PC-9 (cell line): Measurements from ENCODE around the gene SALL3. TPM values are rescaled to one million over a fixed set of nuclear protein-coding genes. Genes with fewer than 3 reads are reported as not detected.

Source experiments
- BruUV-seq: library from RNA; stranded (reverse); fragments of 400-500 nt; replicated peaks from 2 replicates; lab custom pipeline; 2021; lab: Mats Ljungman, UMichigan
- CTCF ChIA-PET: fragments of 300-600 bp; sonication (Branson Sonifier 250); formaldehyde crosslinking; loops from one replicate; lab custom pipeline; 2022; ENCODE audit warnings: antibody characterized with exemption; lab: Charles Lee
- POLR2A ChIA-PET: fragments of 300-600 bp; sonication (Branson Sonifier 250); formaldehyde crosslinking; loops from one replicate; lab custom pipeline; 2022; ENCODE audit warnings: antibody characterized with exemption; ENCODE audit not compliant: unreplicated experiment; lab: Charles Lee
- DNase-seq, 2 experiments: peaks; one replicate each; pipeline versions ENCODE4 v3.0.0 to v3.0.0-alpha.2; 2015 to 2022; ENCODE audit warnings: mixed read lengths in 1 of 2
- H2AFZ ChIP-seq: fragments of 200-600 bp; sonication (generic); 2 replicates; pipeline ENCODE4 v1.8.1; 2017; ENCODE audit warnings: antibody characterized with exemption
- H3F3A ChIP-seq: fragments of 200-600 bp; sonication (generic); 2 replicates; pipeline ENCODE4 v1.8.1; 2017; ENCODE audit warnings: antibody characterized with exemption, mild to moderate bottlenecking, low read depth; ENCODE audit not compliant: insufficient read depth
- H3K27ac ChIP-seq: fragments of 200-600 bp; sonication (generic); 2 replicates; pipeline ENCODE4 v1.6.1; 2016; ENCODE audit warnings: mixed run types
- H3K27me3 ChIP-seq: fragments of 200-600 bp; sonication (generic); 2 replicates; pipeline ENCODE4 v1.6.1; 2016; ENCODE audit warnings: low read depth, mixed run types; ENCODE audit not compliant: insufficient read depth
- H3K36me3 ChIP-seq: fragments of 200-600 bp; sonication (generic); 2 replicates; pipeline ENCODE4 v1.6.1; 2016; ENCODE audit warnings: low read depth, mixed run types
- H3K4me1 ChIP-seq: fragments of 200-600 bp; sonication (generic); replicated peaks from 2 replicates; pipeline ENCODE4 v1.6.1; 2016; ENCODE audit warnings: mixed run types; ENCODE audit not compliant: insufficient read depth
- H3K4me2 ChIP-seq: fragments of 200-600 bp; sonication (generic); 2 replicates; pipeline ENCODE4 v1.6.1; 2017; ENCODE audit warnings: mixed run types
- H3K4me3 ChIP-seq: fragments of 200-600 bp; sonication (generic); 2 replicates; pipeline ENCODE4 v1.6.1; 2016; ENCODE audit warnings: mixed run types
- H3K79me2 ChIP-seq: fragments of 200-600 bp; sonication (generic); 2 replicates; pipeline ENCODE4 v1.6.1; 2017; ENCODE audit warnings: low read depth, mixed run types
- H3K9me2 ChIP-seq: fragments of 200-600 bp; sonication (generic); 2 replicates; pipeline ENCODE4 v1.8.1; 2017; ENCODE audit warnings: mild to moderate bottlenecking; ENCODE audit not compliant: insufficient read depth
- H3K9me3 ChIP-seq: fragments of 200-600 bp; sonication (generic); 2 replicates; pipeline ENCODE4 v1.8.1; 2016; ENCODE audit warnings: low read depth; ENCODE audit not compliant: insufficient read depth
- H4K20me1 ChIP-seq: fragments of 200-600 bp; sonication (generic); 2 replicates; pipeline ENCODE4 v1.8.1; 2017; ENCODE audit not compliant: insufficient read depth
- EZH2 ChIP-seq: fragments of 200-600 bp; sonication (generic); IDR thresholded peaks from 2 replicates; pipeline ENCODE4 v1.8.0; 2017; ENCODE audit warnings: antibody characterized with exemption, low read depth
- intact Hi-C: fragments of 100-400 bp; cut with micrococcal nuclease; formaldehyde crosslinking; loops from one replicate; pipeline ENCODE4 v1.10.0; 2022; ENCODE audit not compliant: unreplicated experiment
- total RNA-seq: library from RNA; stranded (reverse); gene quantifications from 2 replicates; pipeline ENCODE4 v1.2.3, GENCODE V29; 2021
- TF ChIP-seq, protein P1 (sequence below): fragments of 200-600 bp; sonication (generic); conservative IDR thresholded peaks from 2 replicates; pipeline ENCODE4 v1.6.1; 2017; ENCODE audit warnings: mixed run types, antibody characterized with exemption, mild to moderate bottlenecking, moderate library complexity

The SALL3 gene
- total RNA-seq, 1 experiment from 2014 or later: not detected

GRCh38 chr18:78984941-78985784, 5.5 kb downstream of the SALL3 start:
- Histone ChIP-seq H3K27me3 (peaks cover 41% of the 10 kb centered on the region), H3F3A (no peaks in the 10 kb centered on the region), H3K9me2 (no peaks in the 10 kb centered on the region), H3K9me3 (no peaks in the 10 kb centered on the region), H3K4me1 (no peaks in the 10 kb centered on the region), H4K20me1 (no peaks in the 10 kb centered on the region), H3K36me3 (no peaks in the 10 kb centered on the region), H3K4me3 (no peak overlapping the region), H2AFZ (no peak overlapping the region), H3K27ac (no peak overlapping the region), H3K79me2 (no peaks in the 10 kb centered on the region), H3K4me2 (no peak overlapping the region)
- POLR2A ChIA-PET: no interaction called here
- CTCF ChIA-PET: no interaction called here
- BruUV-seq: no TSS peak
- peak in 1 of 2 experiments; percentile 4 for DNase-seq
- TF ChIP-seq EZH2: no peak
- TF ChIP-seq, protein P1, sequence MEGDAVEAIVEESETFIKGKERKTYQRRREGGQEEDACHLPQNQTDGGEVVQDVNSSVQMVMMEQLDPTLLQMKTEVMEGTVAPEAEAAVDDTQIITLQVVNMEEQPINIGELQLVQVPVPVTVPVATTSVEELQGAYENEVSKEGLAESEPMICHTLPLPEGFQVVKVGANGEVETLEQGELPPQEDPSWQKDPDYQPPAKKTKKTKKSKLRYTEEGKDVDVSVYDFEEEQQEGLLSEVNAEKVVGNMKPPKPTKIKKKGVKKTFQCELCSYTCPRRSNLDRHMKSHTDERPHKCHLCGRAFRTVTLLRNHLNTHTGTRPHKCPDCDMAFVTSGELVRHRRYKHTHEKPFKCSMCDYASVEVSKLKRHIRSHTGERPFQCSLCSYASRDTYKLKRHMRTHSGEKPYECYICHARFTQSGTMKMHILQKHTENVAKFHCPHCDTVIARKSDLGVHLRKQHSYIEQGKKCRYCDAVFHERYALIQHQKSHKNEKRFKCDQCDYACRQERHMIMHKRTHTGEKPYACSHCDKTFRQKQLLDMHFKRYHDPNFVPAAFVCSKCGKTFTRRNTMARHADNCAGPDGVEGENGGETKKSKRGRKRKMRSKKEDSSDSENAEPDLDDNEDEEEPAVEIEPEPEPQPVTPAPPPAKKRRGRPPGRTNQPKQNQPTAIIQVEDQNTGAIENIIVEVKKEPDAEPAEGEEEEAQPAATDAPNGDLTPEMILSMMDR: peak; percentile 49
- intact Hi-C loops: loop anchor here (10.0 kb wide), 1 partner anchor 260 kb away; no protein-coding TSS in a partner anchor

GRCh38 chr18:78986018-78986481, 6.4 kb downstream of the SALL3 start:
- no peak overlapping the region for H3K27ac ChIP-seq
- ChIA-PET CTCF (no interaction called here), POLR2A (no interaction called here)
- H3K4me3 ChIP-seq: no peak overlapping the region
- H3K9me3 ChIP-seq: no peaks in the 10 kb centered on the region
- no peaks in the 10 kb centered on the region for H4K20me1 ChIP-seq
- no peak overlapping the region for H2AFZ ChIP-seq
- intact Hi-C loops: loop anchor here (10.0 kb wide), 1 partner anchor 259 kb away; no protein-coding TSS in a partner anchor
- DNase-seq: no peak
- no peaks in the 10 kb centered on the region for H3K4me1 ChIP-seq
- H3K9me2 ChIP-seq: no peaks in the 10 kb centered on the region
- H3K27me3 ChIP-seq: peaks cover 41% of the 10 kb centered on the region
- no peak overlapping the region for H3K4me2 ChIP-seq
- no TSS peak for BruUV-seq
- H3K79me2 ChIP-seq: no peaks in the 10 kb centered on the region
- TF ChIP-seq, protein P1: no peak
- no peak for TF ChIP-seq EZH2
- H3F3A ChIP-seq: no peaks in the 10 kb centered on the region
- H3K36me3 ChIP-seq: no peaks in the 10 kb centered on the region

GRCh38 chr18:78991446-78991845, 11.8 kb downstream of the SALL3 start:
- no TSS peak for BruUV-seq
- Histone ChIP-seq H4K20me1 (no peaks in the 10 kb centered on the region), H3K79me2 (no peaks in the 10 kb centered on the region), H3K4me3 (no peak overlapping the region), H3K9me2 (no peaks in the 10 kb centered on the region), H2AFZ (no peak overlapping the region), H3K9me3 (no peaks in the 10 kb centered on the region), H3K4me2 (no peak overlapping the region), H3K27ac (no peak overlapping the region), H3K36me3 (no peaks in the 10 kb centered on the region), H3F3A (no peaks in the 10 kb centered on the region), H3K27me3 (peaks cover 25% of the 10 kb centered on the region), H3K4me1 (no peaks in the 10 kb centered on the region)
- TF ChIP-seq, protein P1: no peak
- no peak for TF ChIP-seq EZH2
- CTCF ChIA-PET: no interaction called here
- POLR2A ChIA-PET: no interaction called here
- intact Hi-C loops: no loop called here
- no peak for DNase-seq
